ENCODE results near the gene YLPM1. TPM values are rescaled to one million over a fixed set of nuclear protein-coding genes. Genes with fewer than 3 reads are reported as not detected.

Gene YLPM1
- total and polyA plus RNA-seq, 12 donors, result 24.0 to 58.6 (median 46.5) TPM

- Histone ChIP-seq H3K9me3 (replicated peaks in 1 of 3) (no peaks in the 10 kb centered on the region), H3K27me3 (no peaks in the 10 kb centered on the region), H3K27ac (peak overlapping the region in 4 of 5 donors; percentile 9 to 78 (median 55)), H3K4me3 (no peak overlapping the region), H3K4me1 (replicated peaks in 1 of 2) (peaks cover 6 to 7% of the 10 kb centered on the region in 2 donors), H3K36me3 (replicated peaks in 1 of 2) (peaks cover 0 to 42% of the 10 kb centered on the region in 2 donors)
- intact Hi-C loops (cut with DNase I), result no loop called here
- peak; percentile 63 to 89 (median 84) for DNase-seq
- TF ChIP-seq CTCF (IDR thresholded peaks at IDR 0.05), result no peak
- no peak for TF ChIP-seq POLR2A (IDR thresholded peaks at IDR 0.05)
- 55 to 71% (median 60%) methylated on average over 4 of the region's 4 CpGs for WGBS, 4 donors
Measured at GRCh38 chr14:74737753-74738325, 25.3 kb upstream of the YLPM1 start.

GRCh38 chr14:74739293-74740030 is 23.7 kb upstream of the YLPM1 start:
- H3K9me3 ChIP-seq (replicated peaks in 1 of 3), result no peaks in the 10 kb centered on the region
- peaks cover 0 to 26% of the 10 kb centered on the region in 2 donors for H3K36me3 ChIP-seq (replicated peaks in 1 of 2)
- H3K27me3 ChIP-seq, result no peaks in the 10 kb centered on the region
- no peak overlapping the region for H3K4me3 ChIP-seq
- H3K27ac ChIP-seq, result peak overlapping the region in 1 of 5 donors; percentile 23
- H3K4me1 ChIP-seq (replicated peaks in 1 of 2), result peaks cover 6 to 7% of the 10 kb centered on the region in 2 donors
- no peak for DNase-seq
- intact Hi-C loops (cut with DNase I), result no loop called here
- 70 to 78% (median 76%) methylated on average over 8 of the region's 8 CpGs for WGBS, 4 donors
- TF ChIP-seq CTCF (IDR thresholded peaks at IDR 0.05), result no peak
- TF ChIP-seq POLR2A (IDR thresholded peaks at IDR 0.05), result no peak

- Histone ChIP-seq H3K27me3 (no peaks in the 10 kb centered on the region), H3K36me3 (replicated peaks in 1 of 2) (no peaks in the 10 kb centered on the region), H3K9me3 (replicated peaks in 1 of 3) (no peaks in the 10 kb centered on the region), H3K4me3 (no peak overlapping the region), H3K27ac (no peak overlapping the region), H3K4me1 (replicated peaks in 1 of 2) (no peaks in the 10 kb centered on the region)
- DNase-seq, result no peak
- WGBS, 4 donors, result 80 to 94% (median 90%) methylated on average over 2 of the region's 2 CpGs
- no peak for TF ChIP-seq POLR2A (IDR thresholded peaks at IDR 0.05)
- no peak for TF ChIP-seq CTCF (IDR thresholded peaks at IDR 0.05)
- intact Hi-C loops (cut with DNase I), result no loop called here
Measured at GRCh38 chr14:74747237-74747636, 15.9 kb upstream of the YLPM1 start.

- DNase-seq, result no peak
- Histone ChIP-seq H3K4me3 (no peak overlapping the region), H3K9me3 (replicated peaks in 1 of 3) (no peaks in the 10 kb centered on the region), H3K27me3 (no peaks in the 10 kb centered on the region), H3K36me3 (replicated peaks in 1 of 2) (no peaks in the 10 kb centered on the region), H3K27ac (no peak overlapping the region), H3K4me1 (replicated peaks in 1 of 2) (no peaks in the 10 kb centered on the region)
- intact Hi-C loops (cut with DNase I), result no loop called here
- TF ChIP-seq POLR2A (IDR thresholded peaks at IDR 0.05), result no peak
- no peak for TF ChIP-seq CTCF (IDR thresholded peaks at IDR 0.05)
- 66 to 81% (median 78%) methylated on average over 2 of the region's 2 CpGs for whole genome bisulfite sequencing, 4 donors
Measured at GRCh38 chr14:74754157-74754556, 9.0 kb upstream of the YLPM1 start.

Data from adrenal gland (tissue), 12 donors.